Neural progenitor cell (in vitro differentiated cells): Measurements from ENCODE around the gene ZNF99. TPM values are rescaled to one million over a fixed set of nuclear protein-coding genes. Genes with fewer than 3 reads are reported as not detected.

Experiments used
- DNase-seq: peaks from one replicate; pipeline ENCODE4 v3.0.0-alpha.2; 2016; ENCODE audit warnings: low spot score
- H2AFZ ChIP-seq: fragments of 200-600 bp; sonication (generic); replicated peaks from 2 replicates; pipeline ENCODE4 v1.6.1; 2016; ENCODE audit warnings: antibody characterized with exemption
- H3F3A ChIP-seq: fragments of 200-600 bp; sonication (generic); 2 replicates; pipeline ENCODE4 v1.6.1; 2016; ENCODE audit warnings: antibody characterized with exemption, low read depth
- H3K27ac ChIP-seq: fragments of 200-600 bp; sonication (generic); 2 replicates; pipeline ENCODE4 v1.5.1; 2016; ENCODE audit warnings: mild to moderate bottlenecking
- H3K27me3 ChIP-seq: fragments of 200-600 bp; sonication (generic); 2 replicates; pipeline ENCODE4 v1.6.1; 2016; ENCODE audit warnings: mild to moderate bottlenecking, moderate library complexity
- H3K36me3 ChIP-seq: fragments of 200-600 bp; sonication (generic); 2 replicates; pipeline ENCODE4 v1.5.1; 2016
- H3K4me1 ChIP-seq: fragments of 200-600 bp; sonication (generic); 2 replicates; pipeline ENCODE4 v1.6.1; 2016; ENCODE audit warnings: mixed run types
- H3K4me2 ChIP-seq: fragments of 200-600 bp; sonication (generic); 2 replicates; pipeline ENCODE4 v1.6.1; 2016
- H3K4me3 ChIP-seq: fragments of 200-600 bp; sonication (generic); 2 replicates; pipeline ENCODE4 v1.5.1; 2016
- H3K79me2 ChIP-seq: fragments of 200-600 bp; sonication (generic); 2 replicates; pipeline ENCODE4 v1.6.1; 2016; ENCODE audit warnings: low read depth
- H3K9ac ChIP-seq: fragments of 200-600 bp; sonication (generic); 2 replicates; pipeline ENCODE4 v1.6.1; 2016
- H3K9me3 ChIP-seq: fragments of 200-600 bp; sonication (generic); 2 replicates; pipeline ENCODE4 v1.5.1; 2016; ENCODE audit warnings: low read depth
- H4K20me1 ChIP-seq: fragments of 200-600 bp; sonication (generic); 2 replicates; pipeline ENCODE4 v1.6.1; 2016; ENCODE audit warnings: low read depth
- H3K27ac Mint-ChIP-seq: 3 replicates; pipeline ENCODE4 v1.8.0; 2021; ENCODE audit warnings: mixed read lengths
- H3K27me3 Mint-ChIP-seq: 2 replicates; pipeline ENCODE4 v1.8.0; 2022; ENCODE audit warnings: low read depth, mild to moderate bottlenecking, inconsistent platforms, moderate library complexity, mixed read lengths; ENCODE audit not compliant: insufficient read depth
- H3K36me3 Mint-ChIP-seq: 3 replicates; pipeline ENCODE4 v1.8.0; 2021; ENCODE audit warnings: mixed read lengths
- H3K4me1 Mint-ChIP-seq: 3 replicates; pipeline ENCODE4 v1.8.0; 2021; ENCODE audit warnings: mixed read lengths
- H3K4me3 Mint-ChIP-seq: 3 replicates; pipeline ENCODE4 v1.8.0; 2021; ENCODE audit warnings: mild to moderate bottlenecking, moderate library complexity, mixed read lengths
- H3K9me3 Mint-ChIP-seq: 3 replicates; pipeline ENCODE4 v1.8.0; 2020; ENCODE audit warnings: mixed read lengths
- CTCF ChIP-seq: fragments of 200-600 bp; sonication (generic); IDR thresholded peaks from 2 replicates; pipeline ENCODE4 v1.5.1; 2017; ENCODE audit warnings: antibody characterized with exemption, mild to moderate bottlenecking
- EZH2 ChIP-seq: fragments of 200-600 bp; sonication (generic); IDR thresholded peaks from 2 replicates; pipeline ENCODE4 v1.6.1; 2017; ENCODE audit warnings: antibody characterized with exemption, mild to moderate bottlenecking, moderate library complexity
- EZH2phosphoT487 ChIP-seq: fragments of 200-600 bp; sonication (generic); IDR thresholded peaks from 2 replicates; pipeline ENCODE4 v1.6.1; 2017; ENCODE audit warnings: antibody characterized with exemption
- total RNA-seq: library from RNA; depleted of rRNA; stranded (reverse); fragments of >200 nt; gene quantifications from 2 replicates; pipeline ENCODE4 v1.2.3, GENCODE V29; 2015; ENCODE audit warnings: low replicate concordance

The ZNF99 gene
- total RNA-seq, 1 donor from 2014 or later: not detected

- Histone ChIP-seq H3K79me2 (no peaks in the 10 kb centered on the region), H3K4me1 (no peaks in the 10 kb centered on the region), H3K9ac (no peak overlapping the region), H3K4me3 (no peak overlapping the region), H3K4me2 (no peak overlapping the region), H2AFZ (no peak overlapping the region), H4K20me1 (no peaks in the 10 kb centered on the region), H3K36me3 (no peaks in the 10 kb centered on the region), H3F3A (no peaks in the 10 kb centered on the region), H3K9me3 (no peaks in the 10 kb centered on the region), H3K27ac (no peak overlapping the region), H3K27me3 (no peaks in the 10 kb centered on the region)
- H3K27me3 Mint-ChIP-seq: peaks cover 3% of the 10 kb centered on the region
- TF ChIP-seq CTCF (no peak), EZH2phosphoT487 (no peak), EZH2 (no peak)
- DNase-seq: no peak
- peaks cover 77% of the 10 kb centered on the region for H3K9me3 Mint-ChIP-seq
- H3K36me3 Mint-ChIP-seq: no peaks in the 10 kb centered on the region
- H3K4me1 Mint-ChIP-seq: no peaks in the 10 kb centered on the region
- no peak overlapping the region for H3K27ac Mint-ChIP-seq
- H3K4me3 Mint-ChIP-seq: no peak overlapping the region
These were observed 30.2 kb upstream of the ZNF99 start for GRCh38 chr19:22814124-22814523.

GRCh38 chr19:22807061-22807835, 23.3 kb upstream of the ZNF99 start:
- Histone ChIP-seq H3K4me1 (no peaks in the 10 kb centered on the region), H3K9me3 (peaks cover 9% of the 10 kb centered on the region), H3K9ac (no peak overlapping the region), H3K4me3 (no peak overlapping the region), H3K27ac (no peak overlapping the region), H3K27me3 (no peaks in the 10 kb centered on the region), H3K4me2 (no peak overlapping the region), H3F3A (no peaks in the 10 kb centered on the region), H3K36me3 (no peaks in the 10 kb centered on the region), H3K79me2 (no peaks in the 10 kb centered on the region), H2AFZ (no peak overlapping the region), H4K20me1 (no peaks in the 10 kb centered on the region)
- TF ChIP-seq CTCF (no peak), EZH2 (no peak)
- H3K4me1 Mint-ChIP-seq: no peaks in the 10 kb centered on the region
- H3K27me3 Mint-ChIP-seq: no peaks in the 10 kb centered on the region
- no peak for DNase-seq
- no peak overlapping the region for H3K4me3 Mint-ChIP-seq
- H3K27ac Mint-ChIP-seq: no peak overlapping the region
- no peaks in the 10 kb centered on the region for H3K36me3 Mint-ChIP-seq
- H3K9me3 Mint-ChIP-seq: peaks cover 52% of the 10 kb centered on the region

GRCh38 chr19:22806418-22806817, 22.5 kb upstream of the ZNF99 start:
- no peak overlapping the region for H3K4me3 Mint-ChIP-seq
- Histone ChIP-seq H3K4me1 (no peaks in the 10 kb centered on the region), H4K20me1 (no peaks in the 10 kb centered on the region), H3K27ac (no peak overlapping the region), H3K36me3 (no peaks in the 10 kb centered on the region), H3K9ac (no peak overlapping the region), H3K4me2 (no peak overlapping the region), H3F3A (no peaks in the 10 kb centered on the region), H3K27me3 (no peaks in the 10 kb centered on the region), H3K9me3 (peaks cover 11% of the 10 kb centered on the region), H3K79me2 (no peaks in the 10 kb centered on the region), H2AFZ (no peak overlapping the region), H3K4me3 (no peak overlapping the region)
- no peak overlapping the region for H3K27ac Mint-ChIP-seq
- no peaks in the 10 kb centered on the region for H3K27me3 Mint-ChIP-seq
- TF ChIP-seq EZH2 (no peak), EZH2phosphoT487 (no peak), CTCF (no peak)
- peaks cover 48% of the 10 kb centered on the region for H3K9me3 Mint-ChIP-seq
- DNase-seq: no peak
- H3K36me3 Mint-ChIP-seq: no peaks in the 10 kb centered on the region
- no peaks in the 10 kb centered on the region for H3K4me1 Mint-ChIP-seq
